AG04450 (cell line): ENCODE measurements around the gene TGFB1I1. TPM values are rescaled to one million over a fixed set of nuclear protein-coding genes. Genes with fewer than 3 reads are reported as not detected.

Source experiments
- CTCF ChIA-PET: fragments of 300-600, 350-600 bp; formaldehyde crosslinking; extraction: SDS; loops from one replicate; lab custom pipeline; 2022; ENCODE audit warnings: antibody characterized with exemption, inconsistent platforms; lab: Charles Lee
- POLR2A ChIA-PET: fragments of 350-600 bp; formaldehyde crosslinking; extraction: SDS; loops from one replicate; lab custom pipeline; 2021; ENCODE audit warnings: antibody characterized with exemption, inconsistent platforms; lab: Yijun Ruan, JAX
- DNase-seq: peaks from one replicate; pipeline ENCODE4 v3.0.0-alpha.2; 2011; ENCODE audit warnings: low read depth, low spot score
- H3K27ac ChIP-seq: one replicate; pipeline ENCODE4 v1.5.1; 2012; ENCODE audit warnings: low read depth, low read length, control low read depth
- H3K27me3 ChIP-seq: one replicate; pipeline ENCODE4 v1.6.0; 2012; ENCODE audit warnings: low read length; ENCODE audit not compliant: control insufficient read depth, insufficient read depth
- H3K4me3 ChIP-seq: 2 replicates; pipeline ENCODE4 v1.5.1; 2011; ENCODE audit warnings: mild to moderate bottlenecking, low read depth, low read length, control low read depth
- H3K9me3 ChIP-seq: 2 replicates; pipeline ENCODE4 v1.5.1; 2012; ENCODE audit warnings: low read length; ENCODE audit not compliant: control insufficient read depth, insufficient read depth
- polyA plus RNA-seq: library from polyadenylated mRNA; depleted of rRNA; stranded (reverse); fragments of >200 nt; gene quantifications from 2 replicates; pipeline ENCODE4 v1.2.3, GENCODE V29; 2011
- TF ChIP-seq, protein P1 (sequence below): IDR thresholded peaks from 2 replicates; pipeline ENCODE4 v1.5.1; 2011; ENCODE audit warnings: low read depth, low read length, control low read depth, inconsistent platforms

The TGFB1I1 gene
- polyA plus RNA-seq, 1 experiment, result 42.4 TPM

DNA sequence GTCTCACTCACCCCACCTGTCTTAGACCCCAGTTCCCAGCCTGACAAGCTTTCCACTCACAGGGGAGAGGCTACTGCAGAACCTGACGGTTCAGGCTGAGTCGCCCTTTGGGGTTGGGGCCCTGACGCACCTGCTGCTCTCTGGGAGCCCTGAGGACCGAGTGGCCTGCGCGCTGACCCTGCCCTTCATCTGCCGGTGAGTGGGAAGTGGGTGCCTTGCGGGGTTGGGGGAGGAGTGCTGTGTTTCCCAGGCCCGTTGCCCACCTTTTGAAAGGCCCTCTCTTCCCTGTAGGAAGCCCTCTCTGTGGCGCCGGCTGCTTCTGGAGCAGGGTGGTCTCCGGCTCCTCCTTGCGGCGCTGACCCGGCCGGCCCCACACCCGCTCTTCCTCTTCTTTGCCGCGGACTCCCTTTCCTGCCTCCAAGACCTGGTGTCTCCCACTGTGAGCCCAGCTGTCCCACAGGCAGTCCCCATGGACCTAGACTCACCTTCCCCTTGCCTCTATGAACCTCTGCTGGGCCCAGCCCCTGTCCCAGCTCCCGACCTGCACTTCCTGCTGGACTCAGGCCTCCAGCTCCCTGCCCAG is 6.1 kb upstream of the TGFB1I1 start:
- ChIA-PET POLR2A (no interaction called here), CTCF (no interaction called here)
- DNase-seq, result no peak
- TF ChIP-seq, protein P1, sequence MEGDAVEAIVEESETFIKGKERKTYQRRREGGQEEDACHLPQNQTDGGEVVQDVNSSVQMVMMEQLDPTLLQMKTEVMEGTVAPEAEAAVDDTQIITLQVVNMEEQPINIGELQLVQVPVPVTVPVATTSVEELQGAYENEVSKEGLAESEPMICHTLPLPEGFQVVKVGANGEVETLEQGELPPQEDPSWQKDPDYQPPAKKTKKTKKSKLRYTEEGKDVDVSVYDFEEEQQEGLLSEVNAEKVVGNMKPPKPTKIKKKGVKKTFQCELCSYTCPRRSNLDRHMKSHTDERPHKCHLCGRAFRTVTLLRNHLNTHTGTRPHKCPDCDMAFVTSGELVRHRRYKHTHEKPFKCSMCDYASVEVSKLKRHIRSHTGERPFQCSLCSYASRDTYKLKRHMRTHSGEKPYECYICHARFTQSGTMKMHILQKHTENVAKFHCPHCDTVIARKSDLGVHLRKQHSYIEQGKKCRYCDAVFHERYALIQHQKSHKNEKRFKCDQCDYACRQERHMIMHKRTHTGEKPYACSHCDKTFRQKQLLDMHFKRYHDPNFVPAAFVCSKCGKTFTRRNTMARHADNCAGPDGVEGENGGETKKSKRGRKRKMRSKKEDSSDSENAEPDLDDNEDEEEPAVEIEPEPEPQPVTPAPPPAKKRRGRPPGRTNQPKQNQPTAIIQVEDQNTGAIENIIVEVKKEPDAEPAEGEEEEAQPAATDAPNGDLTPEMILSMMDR, result no peak
- H3K27ac ChIP-seq, result no peak overlapping the region
- no peaks in the 10 kb centered on the region for H3K27me3 ChIP-seq
- H3K9me3 ChIP-seq, result no peaks in the 10 kb centered on the region; the same call in 1 of the 2 replicates
- no peak overlapping the region for H3K4me3 ChIP-seq

DNA sequence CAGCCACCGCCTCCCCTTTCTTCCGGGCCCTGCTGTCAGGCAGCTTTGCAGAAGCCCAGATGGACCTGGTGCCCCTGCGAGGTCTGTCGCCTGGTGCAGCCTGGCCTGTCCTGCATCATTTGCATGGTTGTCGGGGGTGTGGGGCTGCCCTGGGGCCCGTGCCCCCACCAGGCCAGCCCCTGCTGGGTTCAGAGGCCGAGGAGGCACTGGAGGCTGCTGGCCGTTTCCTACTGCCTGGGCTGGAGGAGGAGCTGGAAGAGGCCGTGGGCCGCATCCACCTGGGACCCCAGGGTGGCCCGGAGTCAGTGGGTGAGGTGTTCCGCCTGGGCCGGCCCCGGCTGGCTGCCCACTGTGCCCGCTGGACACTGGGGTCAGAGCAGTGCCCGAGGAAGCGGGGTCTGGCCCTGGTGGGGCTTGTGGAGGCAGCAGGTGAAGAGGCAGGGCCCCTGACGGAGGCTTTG is 5.5 kb upstream of the TGFB1I1 start:
- CTCF ChIA-PET, result no interaction called here
- no peak for DNase-seq
- Histone ChIP-seq H3K27ac (no peak overlapping the region), H3K9me3 (no peaks in the 10 kb centered on the region; the same call in 1 of the 2 replicates), H3K27me3 (no peaks in the 10 kb centered on the region), H3K4me3 (no peak overlapping the region)
- POLR2A ChIA-PET, result no interaction called here
- TF ChIP-seq, protein P1, result no peak

DNA sequence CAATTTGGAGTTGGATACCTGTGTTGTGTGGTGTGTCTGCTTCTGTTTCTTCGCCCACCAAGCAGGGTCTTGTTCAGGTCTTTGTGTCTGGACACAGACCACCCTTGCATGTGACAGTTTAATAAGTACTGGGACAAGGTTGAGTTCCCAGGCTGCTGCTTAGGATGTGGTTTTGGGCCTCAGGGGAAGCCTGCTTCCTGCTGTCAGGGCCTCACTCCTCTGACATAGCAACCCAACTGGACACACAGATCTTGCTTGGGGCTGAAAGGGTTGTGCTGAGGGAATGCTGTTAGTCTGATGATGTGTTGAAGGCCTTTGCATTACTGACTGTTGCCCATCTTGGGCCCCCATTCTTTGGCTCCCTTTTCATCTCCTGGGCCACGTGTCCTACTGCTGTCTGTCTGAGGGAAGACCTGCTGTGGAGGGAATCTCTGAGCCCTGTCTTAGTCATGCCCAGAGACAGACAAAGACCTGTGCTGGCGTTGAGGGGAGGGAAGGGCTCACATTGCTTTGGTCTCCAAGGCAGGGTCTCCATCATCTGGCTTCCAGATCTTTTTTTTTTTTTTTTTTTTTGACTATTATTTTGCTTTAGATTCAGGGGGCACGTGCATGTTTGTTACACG is 4.7 kb upstream of the TGFB1I1 start:
- CTCF ChIA-PET, result no interaction called here

DNA sequence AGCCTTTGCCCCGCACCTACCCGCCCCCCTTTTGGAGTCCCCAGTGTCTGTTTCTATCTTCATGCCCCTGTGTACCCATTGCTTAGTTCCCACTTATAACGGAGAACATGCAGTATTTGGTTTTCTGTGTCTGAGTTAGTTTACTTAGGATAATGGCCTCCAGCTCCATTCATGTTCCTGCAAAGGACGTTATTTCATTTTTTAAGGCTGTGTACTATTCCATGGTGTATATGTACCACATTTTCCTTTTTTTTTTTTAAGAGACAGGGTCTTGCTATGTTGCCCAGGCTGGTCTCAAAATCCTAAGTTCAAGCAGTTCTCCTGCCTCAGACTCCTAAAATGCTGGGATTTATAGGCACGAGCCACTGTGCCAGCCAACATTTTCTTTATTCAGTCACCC is 4.1 kb upstream of the TGFB1I1 start:
- Histone ChIP-seq H3K27me3 (no peaks in the 10 kb centered on the region), H3K4me3 (no peak overlapping the region), H3K9me3 (peaks cover 3% of the 10 kb centered on the region), H3K27ac (no peak overlapping the region)
- POLR2A ChIA-PET, result no interaction called here
- TF ChIP-seq, protein P1, result no peak
- CTCF ChIA-PET, result interaction anchor here (4.8 kb wide), 1 partner anchor 9 kb away, joined by 49 read pairs; the partner anchor contains the start of gene ARMC5
- DNase-seq, result no peak

More for the DNA sequence above, 4.7 kb upstream of the TGFB1I1 start:
- POLR2A ChIA-PET, result no interaction called here
- Histone ChIP-seq H3K9me3 (no peaks in the 10 kb centered on the region; the same call in 1 of the 2 replicates), H3K4me3 (no peak overlapping the region), H3K27me3 (no peaks in the 10 kb centered on the region), H3K27ac (no peak overlapping the region)
- TF ChIP-seq, protein P1, result no peak
- DNase-seq, result no peak

DNA sequence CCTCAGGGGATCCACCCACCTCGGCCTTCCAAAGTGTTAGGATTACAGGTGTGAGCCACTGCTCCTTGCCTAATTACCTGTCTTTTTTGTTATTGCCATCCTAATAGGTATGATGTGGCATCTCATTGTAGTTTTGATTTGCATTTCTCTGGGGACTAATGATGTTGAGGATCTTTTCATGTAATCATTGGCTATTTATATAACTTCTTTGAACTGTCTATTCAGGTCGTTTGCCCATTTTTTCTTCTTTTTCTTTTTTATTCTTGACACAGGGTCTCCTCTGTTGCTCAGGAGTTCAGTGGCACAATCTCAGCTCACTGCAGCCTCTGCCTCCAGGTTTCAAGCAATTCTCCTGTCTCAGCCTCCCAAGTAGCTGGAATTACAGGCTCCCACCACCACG is 1.3 kb upstream of the TGFB1I1 start:
- no peaks in the 10 kb centered on the region for H3K27me3 ChIP-seq
- H3K4me3 ChIP-seq, result peak overlapping the region; percentile 85
- H3K27ac ChIP-seq, result no peak overlapping the region
- CTCF ChIA-PET, result interaction anchor here (0.7 to 4.8 kb wide), 2 partner anchors 12 to 28 kb away, joined by 3 to 49 read pairs; partner anchors contain the start of genes ARMC5 and ZNF843
- H3K9me3 ChIP-seq, result peaks cover 5% of the 10 kb centered on the region
- TF ChIP-seq, protein P1, result no peak
- POLR2A ChIA-PET, result interaction anchor here (2.9 kb wide), 1 partner anchor 11 kb away, joined by 44 read pairs; the partner anchor contains the start of gene ARMC5
- DNase-seq, result no peak
